Stimulated activated CD4-positive, alpha-beta T cell treated with anti-CD3 and anti-CD28 coated beads, TNF-alpha, amount 100 ng/mL, for 48 hours (primary cell): ENCODE results near the gene CES2.
A peak's percentile ranks its signal among the peaks of the same experiment; 100 is the strongest.
"Not testable (repeated sequence)": the region's sequence is repeated elsewhere in the genome, so short reads cannot be mapped to it uniquely, and the experiment has no call there.

Source experiments
- DNase-seq, 3 donors: peaks; one replicate each; pipeline ENCODE4 v3.0.0-alpha.2; 2020; ENCODE audit warnings: low read depth in 3 of 3

CES2 gene, protein sequence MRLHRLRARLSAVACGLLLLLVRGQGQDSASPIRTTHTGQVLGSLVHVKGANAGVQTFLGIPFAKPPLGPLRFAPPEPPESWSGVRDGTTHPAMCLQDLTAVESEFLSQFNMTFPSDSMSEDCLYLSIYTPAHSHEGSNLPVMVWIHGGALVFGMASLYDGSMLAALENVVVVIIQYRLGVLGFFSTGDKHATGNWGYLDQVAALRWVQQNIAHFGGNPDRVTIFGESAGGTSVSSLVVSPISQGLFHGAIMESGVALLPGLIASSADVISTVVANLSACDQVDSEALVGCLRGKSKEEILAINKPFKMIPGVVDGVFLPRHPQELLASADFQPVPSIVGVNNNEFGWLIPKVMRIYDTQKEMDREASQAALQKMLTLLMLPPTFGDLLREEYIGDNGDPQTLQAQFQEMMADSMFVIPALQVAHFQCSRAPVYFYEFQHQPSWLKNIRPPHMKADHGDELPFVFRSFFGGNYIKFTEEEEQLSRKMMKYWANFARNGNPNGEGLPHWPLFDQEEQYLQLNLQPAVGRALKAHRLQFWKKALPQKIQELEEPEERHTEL

GRCh38 chr16:66935314-66936011 is at the start of gene CES2:
Gene CES2, plus strand, starts transcription at chr16:66935516. Its CDS starts 120 bp downstream, at chr16:66935636.
- no peak for DNase-seq

GRCh38 chr16:66886321-66886720 is 49.0 kb upstream of the CES2 start:
- no peak for DNase-seq

GRCh38 chr16:66886914-66887313 is 48.4 kb upstream of the CES2 start:
- no peak for DNase-seq

GRCh38 chr16:66888647-66889615 is 46.4 kb upstream of the CES2 start:
- DNase-seq = no peak

DNA sequence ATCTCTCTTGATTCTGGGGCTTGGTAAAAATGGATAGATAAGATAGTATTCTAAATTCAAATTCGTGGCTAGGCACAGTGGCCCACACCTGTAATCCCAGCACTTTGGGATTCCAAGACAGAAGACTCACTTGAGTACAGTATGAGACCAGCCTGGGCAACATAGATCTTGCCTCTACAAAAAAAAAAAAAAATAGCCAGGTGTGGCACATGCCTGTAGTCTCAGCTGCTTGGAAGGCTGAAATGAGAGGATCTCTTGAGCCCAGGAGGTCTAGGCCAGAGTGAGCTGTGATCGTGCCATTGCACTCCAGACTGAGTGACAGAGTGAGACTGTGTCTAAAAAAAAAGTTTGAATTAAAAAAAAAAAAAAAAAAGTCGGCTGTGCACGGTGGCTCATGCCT is 45.7 kb upstream of the CES2 start:
- DNase-seq = no peak

GRCh38 chr16:66890799-66891198 is 44.5 kb upstream of the CES2 start:
- no peak for DNase-seq

DNA sequence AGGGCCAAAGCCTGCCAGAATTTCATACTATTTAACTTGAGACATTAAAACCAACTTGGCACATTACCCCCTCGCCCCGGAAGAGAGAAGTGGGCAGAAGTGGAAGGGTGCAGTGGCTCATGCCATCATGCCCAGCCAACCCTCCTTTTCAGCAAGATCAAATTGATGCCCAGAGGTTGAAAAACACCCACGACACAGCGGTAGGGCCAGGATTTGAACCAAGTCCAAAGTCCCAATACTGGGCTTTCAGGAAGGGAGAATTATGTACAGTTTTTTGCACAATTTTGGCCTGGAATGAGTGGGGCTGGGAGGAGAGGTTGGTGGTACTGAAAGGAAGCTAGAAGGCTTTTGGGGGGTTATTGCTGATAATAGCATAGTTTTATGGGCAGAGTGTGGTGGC is 44.0 kb upstream of the CES2 start:
- DNase-seq = no peak

GRCh38 chr16:66891797-66892196 is 43.5 kb upstream of the CES2 start:
- no peak for DNase-seq

DNA sequence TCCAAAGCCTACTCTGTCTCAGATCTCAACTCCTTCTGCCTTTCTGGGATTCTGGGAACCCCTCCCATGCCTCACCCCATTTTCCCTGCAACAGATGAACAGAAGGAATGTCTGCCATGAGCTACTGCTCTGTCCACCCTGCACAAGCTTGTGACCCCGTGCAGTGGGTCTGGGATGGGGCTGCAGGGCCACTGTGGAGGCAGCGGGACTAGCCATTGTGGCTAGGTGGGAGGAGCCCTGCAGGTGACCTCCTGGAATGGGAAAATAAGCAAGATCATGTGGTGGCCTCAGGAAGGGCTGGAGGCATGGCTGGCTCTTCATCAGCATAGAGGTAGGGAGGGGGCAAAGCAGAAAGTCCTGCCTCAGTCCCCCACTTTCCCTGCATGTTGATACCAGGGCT is 41.3 kb upstream of the CES2 start:
- DNase-seq = no peak

- DNase-seq = peak in 1 of 3 donors; percentile 43
These were observed 40.2 kb upstream of the CES2 start for GRCh38 chr16:66894948-66895688.

DNA sequence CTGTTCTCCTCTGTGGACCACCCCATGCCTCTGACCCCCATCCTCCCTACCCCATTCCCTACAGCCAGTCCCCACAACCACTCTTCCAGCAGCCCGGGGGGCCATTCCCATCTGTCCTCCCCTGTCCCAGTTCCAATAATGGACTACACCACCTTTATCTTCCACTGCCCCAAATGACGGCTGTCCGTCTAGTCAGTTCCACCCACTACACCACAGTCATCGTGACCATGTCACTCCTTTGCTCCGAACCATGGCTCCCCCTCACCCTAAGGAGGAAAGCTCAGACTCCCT is 39.7 kb upstream of the CES2 start:
- no peak for DNase-seq

DNA sequence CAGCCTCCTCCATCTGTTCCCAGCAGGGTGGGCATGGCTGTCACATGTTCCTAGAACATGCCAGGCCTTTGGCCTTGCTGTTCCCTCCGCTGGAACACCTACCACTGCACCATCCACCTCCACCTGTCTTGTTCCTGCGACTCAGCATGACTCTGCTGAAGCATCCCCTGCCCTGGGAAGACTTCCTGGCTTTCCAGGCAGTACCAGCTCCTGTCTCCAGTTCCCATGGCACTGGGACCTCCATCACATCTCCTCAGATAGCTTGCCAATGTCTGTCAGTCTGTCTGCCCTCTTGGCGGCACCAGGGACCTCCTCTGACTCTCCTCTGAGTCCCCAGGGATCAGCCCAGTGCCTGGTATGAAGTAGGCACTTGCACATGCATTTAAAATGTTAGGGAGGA is 39.3 kb upstream of the CES2 start:
- DNase-seq = no peak

DNA sequence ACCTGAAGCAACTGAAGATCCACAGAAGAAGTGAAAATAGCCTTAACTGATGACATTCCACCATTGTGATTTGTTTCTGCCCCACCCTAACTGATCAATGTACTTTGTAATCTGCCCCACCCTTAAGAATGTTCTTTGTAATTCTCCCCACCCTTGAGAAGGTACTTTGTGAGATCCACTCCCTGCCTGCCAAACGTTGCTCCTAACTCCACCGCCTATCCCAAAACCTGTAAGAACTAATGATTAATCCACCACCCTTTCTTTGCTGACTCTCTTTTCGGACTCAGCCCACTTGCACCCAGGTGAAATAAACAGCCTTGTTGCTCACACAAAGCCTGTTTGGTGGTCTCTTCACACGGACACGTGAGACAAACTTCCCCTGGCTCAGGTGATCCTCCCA is 38.6 kb upstream of the CES2 start:
- DNase-seq = not testable (repeated sequence)

GRCh38 chr16:66898207-66898606 is 37.1 kb upstream of the CES2 start:
- no peak for DNase-seq

DNA sequence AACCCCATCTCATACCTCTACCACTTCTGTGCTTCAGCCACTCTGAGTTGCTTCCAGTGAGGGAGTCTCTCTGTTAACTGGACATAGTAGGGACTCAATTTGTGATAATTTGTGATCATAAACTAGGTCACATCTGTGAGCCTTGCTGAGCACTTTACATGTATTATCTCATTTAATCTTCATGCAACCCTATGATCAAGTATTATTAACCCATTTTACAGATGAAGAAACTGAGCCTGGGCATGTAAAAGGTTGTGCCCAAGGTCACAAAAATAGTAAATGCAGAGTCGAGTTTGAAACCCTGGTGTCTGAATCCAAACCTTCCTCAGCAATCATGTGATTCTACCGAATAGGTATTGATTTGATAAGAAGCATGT is 36.4 kb upstream of the CES2 start:
- no peak for DNase-seq

- DNase-seq = no peak
These were observed 35.9 kb upstream of the CES2 start for GRCh38 chr16:66899310-66899944.

DNA sequence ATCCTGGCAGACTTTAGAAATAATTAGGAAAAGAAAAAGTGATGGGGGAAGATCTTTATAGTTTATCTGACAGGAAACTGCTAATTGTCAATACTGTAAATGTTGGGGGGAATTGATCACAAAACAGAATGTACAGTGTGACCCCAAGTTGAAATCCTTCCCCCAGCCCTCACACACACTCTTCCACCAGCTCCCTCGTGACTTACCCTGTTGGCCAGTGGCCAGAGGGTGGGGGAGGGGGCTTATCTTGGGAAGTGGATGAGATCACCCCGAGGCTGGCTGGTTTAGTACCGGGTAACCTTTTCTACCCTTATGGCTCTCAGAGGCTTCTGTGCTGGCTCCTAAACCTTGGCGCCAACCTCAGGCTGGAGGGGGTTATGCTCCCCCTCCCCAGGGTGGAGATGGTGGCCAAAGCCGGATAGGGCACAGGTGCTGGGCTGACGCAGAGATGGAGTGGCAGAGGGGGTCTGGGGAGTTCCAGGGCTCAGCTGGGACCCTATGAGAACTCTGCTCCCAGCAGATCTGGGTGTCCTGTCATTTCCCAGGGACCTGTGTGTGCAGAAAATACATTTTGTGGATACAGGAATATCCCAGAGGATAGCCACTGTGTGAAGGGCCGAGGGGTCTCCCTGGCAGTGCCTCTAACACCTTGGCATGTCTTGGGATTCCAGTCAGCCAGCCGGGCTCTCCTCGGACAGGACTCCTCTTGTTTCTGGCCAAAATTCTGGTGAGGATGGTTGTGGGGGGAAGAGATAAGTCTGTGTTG is 35.2 kb upstream of the CES2 start:
- DNase-seq = no peak

DNA sequence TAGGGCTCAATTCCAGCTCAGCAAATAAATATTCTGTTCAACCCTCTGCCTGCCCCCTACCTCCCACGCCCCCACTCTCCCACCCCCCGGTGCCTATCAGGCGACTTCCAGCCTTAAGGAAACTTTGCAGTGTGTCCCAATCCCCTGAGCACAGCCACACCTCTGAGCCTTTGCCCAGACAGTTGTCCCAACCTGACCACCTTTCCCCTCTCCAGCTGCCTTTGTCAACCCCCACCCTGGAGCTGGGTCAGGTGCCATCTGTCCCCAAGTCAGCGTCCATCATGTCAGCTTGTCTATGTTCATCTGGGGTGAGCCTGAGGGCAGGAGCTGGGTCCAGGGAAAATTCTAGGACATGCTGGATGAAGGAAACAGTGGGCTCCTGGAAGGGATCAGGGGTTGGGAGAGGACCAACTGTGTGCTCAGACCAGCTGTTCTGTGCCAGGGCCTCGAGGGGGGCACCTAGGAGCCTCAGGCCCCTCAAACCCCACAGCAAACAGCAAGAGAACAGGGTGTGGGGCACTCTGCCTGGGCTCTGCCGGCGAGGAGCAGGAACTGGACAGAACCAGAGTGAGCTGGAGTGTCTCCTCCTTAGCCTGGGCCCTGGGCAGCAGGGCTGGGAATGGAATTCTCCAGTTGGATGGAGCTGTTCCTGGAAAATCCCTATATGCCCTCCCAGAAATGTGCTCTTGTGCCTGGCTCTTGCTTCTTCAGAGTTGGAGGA is 34.4 kb upstream of the CES2 start:
- DNase-seq = no peak

GRCh38 chr16:66901626-66902025 is 33.7 kb upstream of the CES2 start:
- no peak for DNase-seq
